ENCODE measurements around the gene RARRES1.

The RARRES1 gene

DNA sequence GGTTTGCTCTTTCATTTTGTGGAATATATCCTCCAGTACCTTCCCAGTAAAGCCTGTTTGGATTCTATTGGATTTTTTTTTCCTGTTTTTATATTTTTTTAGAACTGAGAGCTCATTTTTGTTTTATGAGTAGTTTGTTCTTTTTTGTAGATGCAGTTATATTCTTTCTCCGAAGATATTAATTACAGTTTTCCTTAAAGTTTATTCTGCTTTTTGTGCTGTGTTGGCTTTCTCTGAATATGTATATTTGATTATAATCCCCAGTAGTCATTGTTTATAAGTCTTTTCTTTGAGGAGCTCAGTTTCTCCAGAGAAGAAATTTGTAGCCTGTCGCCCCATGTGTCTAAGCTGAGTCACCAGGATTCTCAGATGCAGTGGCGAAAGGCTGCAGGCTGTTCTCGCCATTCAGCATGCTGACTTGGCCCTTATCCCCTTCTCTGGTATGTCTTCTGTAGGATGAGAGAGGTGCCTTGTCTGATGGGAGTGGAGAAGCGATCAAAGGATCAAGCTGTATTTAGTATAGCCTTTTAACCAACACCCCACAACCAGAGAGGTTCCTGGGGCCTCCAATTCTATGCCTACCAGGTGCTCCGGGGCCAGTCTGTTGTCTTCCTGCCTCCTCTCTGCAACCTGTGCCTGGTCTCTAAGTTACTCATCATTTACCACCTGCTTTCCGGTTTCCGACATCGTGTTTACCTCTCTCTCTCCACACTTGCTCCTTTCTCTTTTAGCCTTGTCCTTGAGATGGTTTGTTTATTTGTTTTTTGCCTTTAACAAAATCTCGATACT lies 37.9 kb upstream of the RARRES1 start:
- H3K4me1 Mint-ChIP-seq = no peaks in the 10 kb centered on the region
- H3K36me3 Mint-ChIP-seq (ENCODE audit: low read depth) = no peaks in the 10 kb centered on the region
- H3K9me3 Mint-ChIP-seq = no peaks in the 10 kb centered on the region
- no peak for ATAC-seq
- H3K4me3 Mint-ChIP-seq = no peak overlapping the region
- H3K27me3 Mint-ChIP-seq = no peaks in the 10 kb centered on the region
- no peak for DNase-seq
- no peak overlapping the region for H3K27ac Mint-ChIP-seq

DNA sequence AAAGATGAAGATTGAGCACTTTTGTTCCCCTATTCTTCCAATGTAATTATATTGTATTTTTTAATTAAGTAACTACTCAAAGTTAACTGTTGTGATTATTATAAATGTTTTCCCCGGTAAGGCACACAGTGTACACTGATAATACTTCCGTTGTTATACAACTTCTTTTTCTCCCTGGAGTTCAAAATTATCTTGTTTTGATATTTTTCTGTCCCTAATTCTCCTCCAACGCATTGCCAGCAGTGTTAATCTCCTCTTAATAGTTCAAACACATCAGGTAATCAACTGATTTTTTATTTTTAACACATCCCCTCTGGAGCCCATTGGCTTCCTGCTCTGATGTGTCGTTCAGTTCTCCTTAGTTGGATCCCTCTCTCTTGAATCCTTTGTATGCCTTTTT lies 37.3 kb upstream of the RARRES1 start:
- ATAC-seq (no peak), DNase-seq (no peak)
- Mint-ChIP-seq H3K27ac (no peak overlapping the region), H3K9me3 (no peaks in the 10 kb centered on the region), H3K4me3 (no peak overlapping the region), H3K36me3 (ENCODE audit: low read depth) (no peaks in the 10 kb centered on the region), H3K27me3 (no peaks in the 10 kb centered on the region), H3K4me1 (no peaks in the 10 kb centered on the region)

DNA sequence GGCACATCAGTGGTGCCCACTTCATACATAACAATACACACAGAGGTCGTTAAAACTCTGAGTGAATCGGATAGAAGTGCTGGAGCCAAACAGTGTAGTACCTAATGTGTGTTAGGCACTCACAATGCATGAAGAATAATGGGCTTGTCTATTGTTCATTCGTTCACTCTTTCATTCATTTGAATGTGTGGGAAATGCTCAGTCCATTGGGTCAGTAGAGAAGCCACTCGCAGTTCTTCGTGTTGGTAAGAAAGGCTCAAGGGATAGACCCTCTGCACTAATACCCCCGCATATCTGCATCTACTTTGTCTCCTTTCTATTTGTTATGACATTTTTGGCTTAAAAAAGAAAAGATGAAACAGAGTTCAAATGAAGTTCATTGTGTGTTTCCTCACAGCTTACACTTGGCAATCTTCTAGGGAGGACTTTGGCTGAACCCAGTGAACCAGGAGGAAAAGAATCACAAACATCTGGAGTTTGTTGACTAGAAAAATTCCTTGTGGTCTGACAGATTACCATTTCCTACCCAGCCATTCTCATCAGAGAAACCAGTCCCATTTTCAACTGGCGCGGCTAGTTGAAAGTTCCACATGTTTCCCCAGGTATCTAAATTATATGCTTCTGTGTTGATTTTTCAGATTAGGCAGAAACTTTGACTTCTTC lies 36.8 kb upstream of the RARRES1 start:
- DNase-seq (no peak), ATAC-seq (no peak)
- no peaks in the 10 kb centered on the region for H3K36me3 Mint-ChIP-seq (ENCODE audit: low read depth)
- no peak overlapping the region for H3K27ac Mint-ChIP-seq
- H3K4me1 Mint-ChIP-seq = no peaks in the 10 kb centered on the region
- H3K27me3 Mint-ChIP-seq = no peaks in the 10 kb centered on the region
- H3K9me3 Mint-ChIP-seq = no peaks in the 10 kb centered on the region
- H3K4me3 Mint-ChIP-seq = no peak overlapping the region

DNA sequence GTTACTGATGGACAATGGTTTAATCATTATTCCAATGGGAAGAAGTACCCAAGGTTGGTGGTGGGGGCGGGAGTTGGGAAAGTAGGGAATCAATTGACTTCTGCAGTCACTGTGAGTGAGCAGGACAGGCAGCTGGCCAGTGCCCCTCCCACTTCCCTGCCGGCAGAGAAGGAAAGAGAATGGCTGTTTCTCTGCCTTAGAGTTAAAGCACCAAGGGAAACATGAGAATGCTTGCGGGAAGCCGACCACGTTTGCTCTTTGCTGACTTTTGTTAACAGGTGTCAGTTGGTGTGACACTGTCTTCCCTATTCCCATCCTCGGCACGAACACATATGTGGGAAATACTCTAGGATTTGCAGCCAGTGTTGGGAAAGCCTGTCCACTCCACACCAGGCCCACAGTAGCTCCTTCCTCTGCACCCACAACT lies 36.1 kb upstream of the RARRES1 start:
- Mint-ChIP-seq H3K4me3 (no peak overlapping the region), H3K36me3 (ENCODE audit: low read depth) (no peaks in the 10 kb centered on the region), H3K9me3 (no peaks in the 10 kb centered on the region), H3K4me1 (no peaks in the 10 kb centered on the region), H3K27me3 (no peaks in the 10 kb centered on the region), H3K27ac (no peak overlapping the region)
- ATAC-seq (no peak), DNase-seq (no peak)

DNA sequence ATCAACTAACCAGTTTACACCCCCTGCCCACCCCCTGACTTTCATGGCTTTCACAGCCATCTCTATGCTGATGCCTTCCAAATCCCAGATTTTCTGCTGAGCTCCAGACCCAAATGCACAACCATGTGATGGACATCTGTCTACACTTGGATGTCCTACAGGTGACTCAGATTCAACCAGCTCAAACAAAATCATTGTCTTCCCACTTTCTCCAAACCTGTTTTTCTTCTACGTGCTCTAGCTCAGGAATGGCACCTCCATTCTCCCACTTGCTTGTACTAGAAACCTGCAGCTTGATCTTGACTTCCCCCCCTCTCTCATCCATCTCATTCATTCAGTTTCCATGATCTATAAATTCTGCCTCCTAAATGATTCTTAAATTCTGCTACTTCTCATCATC lies 34.1 kb upstream of the RARRES1 start:
- H3K36me3 Mint-ChIP-seq (ENCODE audit: low read depth) = no peaks in the 10 kb centered on the region
- no peaks in the 10 kb centered on the region for H3K27me3 Mint-ChIP-seq
- no peaks in the 10 kb centered on the region for H3K4me1 Mint-ChIP-seq
- ATAC-seq = no peak
- no peak for DNase-seq
- no peak overlapping the region for H3K27ac Mint-ChIP-seq
- no peaks in the 10 kb centered on the region for H3K9me3 Mint-ChIP-seq
- no peak overlapping the region for H3K4me3 Mint-ChIP-seq

DNA sequence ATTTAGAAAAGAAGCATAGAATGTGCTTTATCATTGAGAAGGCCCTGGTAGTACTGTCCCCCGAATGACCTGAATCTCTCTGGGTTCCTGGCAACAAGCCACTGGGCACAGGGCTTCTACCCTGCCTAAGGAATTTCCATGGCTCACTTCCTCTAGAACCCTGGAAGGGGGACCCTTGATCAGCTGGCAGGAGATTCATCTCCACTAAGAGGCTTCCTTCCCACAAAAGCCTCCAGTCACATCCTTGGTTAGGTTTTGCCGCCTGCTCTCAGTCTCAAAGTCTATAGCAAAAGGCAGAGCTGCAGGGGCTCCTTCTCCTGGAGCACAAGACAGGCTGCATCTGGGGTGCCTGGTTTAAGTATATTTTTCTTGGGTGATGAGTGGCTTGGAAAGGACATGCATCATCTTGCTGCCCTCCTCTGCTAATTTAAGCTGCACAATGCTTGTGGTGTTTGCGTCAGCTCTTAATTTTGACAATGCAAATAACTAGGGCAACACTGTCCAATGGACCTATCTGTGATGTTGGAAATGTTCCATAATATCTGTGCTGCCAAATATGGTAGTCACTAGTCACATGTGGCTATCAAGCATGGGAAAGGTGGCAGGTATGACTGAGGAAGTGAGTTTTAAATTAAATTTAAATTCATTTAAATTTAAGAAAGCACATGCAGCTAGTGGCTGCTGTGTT lies 33.4 kb upstream of the RARRES1 start:
- Mint-ChIP-seq H3K4me3 (no peak overlapping the region), H3K27me3 (no peaks in the 10 kb centered on the region), H3K4me1 (no peaks in the 10 kb centered on the region), H3K9me3 (no peaks in the 10 kb centered on the region), H3K27ac (no peak overlapping the region), H3K36me3 (ENCODE audit: low read depth) (no peaks in the 10 kb centered on the region)
- DNase-seq (no peak), ATAC-seq (no peak)

DNA sequence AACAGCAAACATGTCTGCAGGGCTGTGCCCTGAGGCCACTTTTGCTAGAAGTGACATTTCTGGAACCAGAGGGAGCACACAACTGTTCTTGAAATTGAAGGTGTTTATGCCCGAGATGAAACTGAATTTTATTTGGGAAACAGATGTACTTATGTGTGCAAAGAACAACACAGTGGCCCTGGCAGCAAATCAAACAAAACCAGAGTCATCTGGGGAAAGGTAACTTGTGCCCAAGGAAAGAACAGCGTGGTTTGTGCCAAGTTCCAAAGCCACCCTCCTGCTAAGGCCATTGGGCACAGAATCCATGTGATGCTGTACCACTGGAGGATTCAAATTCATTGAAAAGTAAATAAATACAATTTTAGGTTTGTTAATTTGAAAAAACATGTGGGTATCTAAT lies 31.2 kb upstream of the RARRES1 start:
- no peaks in the 10 kb centered on the region for H3K9me3 Mint-ChIP-seq
- no peaks in the 10 kb centered on the region for H3K4me1 Mint-ChIP-seq
- DNase-seq = no peak
- no peak for ATAC-seq
- no peaks in the 10 kb centered on the region for H3K27me3 Mint-ChIP-seq
- H3K4me3 Mint-ChIP-seq = no peak overlapping the region
- no peaks in the 10 kb centered on the region for H3K36me3 Mint-ChIP-seq (ENCODE audit: low read depth)
- H3K27ac Mint-ChIP-seq = no peak overlapping the region

DNA sequence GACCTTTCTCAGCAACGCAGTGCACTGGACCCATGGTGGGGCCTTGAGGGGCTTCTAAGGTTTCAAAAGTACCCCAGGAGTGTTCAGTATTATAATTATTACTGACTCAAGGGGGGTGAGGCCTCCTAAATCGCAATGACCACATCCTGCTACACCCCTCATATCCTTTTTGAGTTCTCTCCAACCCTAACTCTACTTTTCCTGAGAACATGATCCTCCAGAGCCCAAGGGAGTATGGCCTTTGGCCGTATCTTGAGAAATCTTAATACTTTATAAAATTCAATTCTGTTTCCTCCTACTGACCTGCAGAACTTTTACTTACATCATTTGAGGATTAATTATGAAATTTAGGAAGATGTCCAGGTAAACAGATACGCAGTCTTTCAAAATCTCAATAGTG lies 30.4 kb upstream of the RARRES1 start:
- no peak overlapping the region for H3K4me3 Mint-ChIP-seq
- H3K36me3 Mint-ChIP-seq (ENCODE audit: low read depth) = no peaks in the 10 kb centered on the region
- H3K9me3 Mint-ChIP-seq = no peaks in the 10 kb centered on the region
- DNase-seq (no peak), ATAC-seq (no peak)
- no peak overlapping the region for H3K27ac Mint-ChIP-seq
- H3K27me3 Mint-ChIP-seq = no peaks in the 10 kb centered on the region
- no peaks in the 10 kb centered on the region for H3K4me1 Mint-ChIP-seq

DNA sequence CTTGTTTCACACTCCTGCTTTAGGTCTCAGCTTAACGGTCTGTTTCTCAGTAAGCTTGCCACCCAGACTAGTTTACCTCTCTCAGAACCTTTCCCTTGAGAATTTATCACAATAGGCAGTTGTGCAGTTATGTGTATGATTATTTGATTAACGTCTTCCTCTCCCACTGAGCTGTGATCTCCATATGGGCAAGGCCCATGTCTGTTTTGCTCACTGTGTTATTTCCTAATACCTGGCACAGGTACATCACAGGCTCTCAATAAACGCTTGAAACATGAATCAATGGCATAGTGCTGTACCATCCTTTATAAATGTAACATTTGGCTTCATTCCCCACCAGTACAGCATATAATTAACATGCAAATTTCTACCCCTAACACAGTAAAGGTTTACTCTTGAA lies 29.1 kb upstream of the RARRES1 start:
- Mint-ChIP-seq H3K27ac (no peak overlapping the region), H3K36me3 (ENCODE audit: low read depth) (no peaks in the 10 kb centered on the region), H3K9me3 (no peaks in the 10 kb centered on the region), H3K4me1 (no peaks in the 10 kb centered on the region), H3K4me3 (no peak overlapping the region), H3K27me3 (no peaks in the 10 kb centered on the region)
- no peak for ATAC-seq
- no peak for DNase-seq

DNA sequence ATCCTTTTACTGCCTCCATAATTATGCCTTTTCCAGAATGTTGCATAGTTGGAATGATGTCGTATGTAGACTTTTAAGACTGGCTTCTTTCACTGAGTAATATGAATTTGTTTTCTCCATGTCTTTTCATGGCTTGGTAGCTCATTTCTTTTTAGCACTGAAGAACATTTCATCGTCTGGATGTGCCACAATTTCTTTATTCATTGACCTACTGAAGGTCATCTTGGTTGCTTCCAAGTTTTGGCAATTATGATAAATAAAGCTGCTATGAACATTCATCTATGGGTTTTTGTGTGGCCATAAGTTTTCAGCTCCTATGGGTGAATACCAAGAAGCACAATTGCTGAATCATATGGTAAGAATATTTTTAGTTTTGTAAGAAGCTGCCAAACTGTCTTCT lies 23.2 kb upstream of the RARRES1 start:
- no peak overlapping the region for H3K27ac Mint-ChIP-seq
- H3K27me3 Mint-ChIP-seq = no peaks in the 10 kb centered on the region
- DNase-seq (no peak), ATAC-seq (no peak)
- H3K9me3 Mint-ChIP-seq = no peaks in the 10 kb centered on the region
- H3K36me3 Mint-ChIP-seq (ENCODE audit: low read depth) = no peaks in the 10 kb centered on the region
- no peak overlapping the region for H3K4me3 Mint-ChIP-seq
- H3K4me1 Mint-ChIP-seq = no peaks in the 10 kb centered on the region

DNA sequence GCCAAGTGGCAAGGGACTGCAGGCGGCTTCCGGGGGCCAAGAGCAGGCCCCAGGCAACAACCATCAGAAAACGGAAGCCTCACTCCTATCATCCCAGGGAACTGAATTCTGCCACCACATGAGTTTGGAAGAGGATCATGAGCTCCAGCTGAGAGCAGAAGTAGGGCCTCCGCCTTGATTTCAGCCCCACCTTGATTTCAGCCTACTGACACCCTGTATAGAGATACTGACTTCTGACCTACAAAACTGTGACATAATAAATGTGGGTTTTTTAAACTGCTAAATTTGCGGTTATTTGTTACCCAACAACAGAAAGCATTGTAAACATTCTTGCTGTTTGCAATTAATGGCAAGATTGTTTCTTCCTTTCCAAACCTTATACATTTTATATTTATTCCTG lies 21.6 kb upstream of the RARRES1 start:
- H3K36me3 Mint-ChIP-seq (ENCODE audit: low read depth) = peaks cover 2% of the 10 kb centered on the region
- H3K4me1 Mint-ChIP-seq = no peaks in the 10 kb centered on the region

DNA sequence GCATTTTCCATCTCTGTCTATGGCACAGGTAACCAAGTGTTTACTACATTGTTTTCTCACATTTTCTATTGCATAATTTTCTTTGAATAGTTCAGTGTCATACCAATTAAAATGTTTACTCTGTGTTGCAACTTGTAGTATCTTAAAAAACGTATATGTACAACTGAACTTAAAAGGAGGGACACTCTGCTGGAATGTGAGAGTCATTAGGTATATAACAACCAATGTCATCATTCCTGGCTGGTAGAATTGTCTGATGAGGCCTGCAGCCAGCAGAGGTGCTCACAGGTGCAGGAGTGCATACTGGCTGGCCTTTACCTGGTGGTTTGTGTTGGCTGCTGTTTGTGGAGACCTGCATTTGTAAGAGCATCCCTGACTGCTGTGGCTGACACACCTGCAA lies 19.1 kb upstream of the RARRES1 start:
- no peak for DNase-seq
- H3K4me3 Mint-ChIP-seq = no peak overlapping the region
- no peaks in the 10 kb centered on the region for H3K4me1 Mint-ChIP-seq
- H3K9me3 Mint-ChIP-seq = no peaks in the 10 kb centered on the region
- H3K36me3 Mint-ChIP-seq (ENCODE audit: low read depth) = peaks cover 3% of the 10 kb centered on the region
- no peak overlapping the region for H3K27ac Mint-ChIP-seq
- no peak for ATAC-seq
- H3K27me3 Mint-ChIP-seq = no peaks in the 10 kb centered on the region

More for the DNA sequence above, 21.6 kb upstream of the RARRES1 start:
- Mint-ChIP-seq H3K4me3 (no peak overlapping the region), H3K9me3 (no peaks in the 10 kb centered on the region), H3K27ac (no peak overlapping the region), H3K27me3 (no peaks in the 10 kb centered on the region)
- DNase-seq (no peak), ATAC-seq (no peak)

DNA sequence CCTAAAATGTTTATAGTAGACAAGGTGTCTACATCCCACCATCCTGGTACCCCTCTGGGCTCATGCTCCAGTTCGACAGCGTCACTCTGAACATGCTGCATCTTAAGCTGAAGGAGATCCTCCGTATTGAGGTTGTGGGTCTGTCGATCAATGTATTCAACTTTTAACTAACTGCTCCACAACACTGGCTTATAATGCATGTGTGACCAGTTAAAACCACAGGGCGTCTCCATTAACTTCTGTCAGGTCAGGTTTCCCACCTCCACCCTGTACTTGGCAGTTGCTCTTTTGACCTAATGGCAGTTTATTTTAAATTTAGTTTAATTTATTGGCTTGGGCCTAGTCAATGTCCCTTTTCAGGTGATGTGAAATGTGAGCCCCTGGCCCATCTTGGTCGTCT lies 17.8 kb upstream of the RARRES1 start:
- Mint-ChIP-seq H3K27me3 (no peaks in the 10 kb centered on the region), H3K27ac (no peak overlapping the region), H3K9me3 (no peaks in the 10 kb centered on the region), H3K36me3 (ENCODE audit: low read depth) (peaks cover 3% of the 10 kb centered on the region), H3K4me1 (no peaks in the 10 kb centered on the region), H3K4me3 (no peak overlapping the region)
- ATAC-seq = no peak
- no peak for DNase-seq

DNA sequence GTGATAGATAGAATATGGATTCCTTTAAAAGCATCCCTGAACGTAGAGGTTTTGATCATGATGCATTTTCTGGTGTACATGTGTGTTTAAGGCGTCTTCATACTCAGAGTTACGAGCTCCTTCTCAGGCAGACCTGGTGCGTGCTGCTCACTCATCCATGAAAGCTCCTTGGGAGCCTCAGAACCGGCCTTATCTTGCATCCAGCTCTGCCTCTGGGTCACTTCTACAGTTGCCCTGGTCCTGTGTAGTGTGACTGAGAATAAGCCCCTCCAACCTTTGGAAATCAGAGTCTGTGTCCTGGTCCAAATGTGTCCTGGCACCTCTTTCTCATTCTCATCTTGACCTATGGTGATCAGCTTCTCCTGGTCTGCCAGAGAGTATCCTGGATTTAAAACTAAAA lies 17.3 kb upstream of the RARRES1 start:
- H3K9me3 Mint-ChIP-seq = no peaks in the 10 kb centered on the region
- H3K4me1 Mint-ChIP-seq = no peaks in the 10 kb centered on the region
- no peaks in the 10 kb centered on the region for H3K27me3 Mint-ChIP-seq
- no peak overlapping the region for H3K27ac Mint-ChIP-seq
- DNase-seq (no peak), ATAC-seq (no peak)
- H3K36me3 Mint-ChIP-seq (ENCODE audit: low read depth) = peaks cover 7% of the 10 kb centered on the region
- no peak overlapping the region for H3K4me3 Mint-ChIP-seq

DNA sequence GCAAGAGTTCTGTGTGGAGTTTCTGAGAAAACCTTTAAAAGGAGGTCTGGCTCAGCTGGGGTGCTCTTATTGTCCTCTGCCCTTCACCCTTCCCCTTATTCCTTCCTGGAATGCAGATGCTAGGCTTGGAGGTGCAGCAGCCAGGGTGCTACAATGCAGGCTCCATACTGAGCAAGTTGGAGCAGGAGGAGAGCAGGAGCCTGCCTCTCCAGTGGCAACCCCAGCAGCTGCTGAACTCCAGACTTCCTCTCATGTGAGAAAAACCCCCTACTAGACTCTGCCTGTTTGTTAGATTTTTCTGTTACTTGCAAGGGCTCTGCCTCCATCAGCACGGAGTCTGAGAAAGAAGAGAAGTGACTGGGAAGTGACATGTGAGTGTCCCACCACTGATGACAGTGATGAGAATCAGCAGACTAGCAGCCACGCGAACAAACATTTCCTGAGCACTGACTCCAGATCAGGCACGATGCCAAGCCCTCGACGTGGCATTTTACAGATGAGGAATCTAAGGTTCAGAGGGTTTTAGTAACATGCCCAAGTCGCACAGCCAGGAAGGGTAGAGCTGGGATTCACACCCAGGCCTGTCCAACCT lies 16.1 kb upstream of the RARRES1 start:
- no peak for ATAC-seq
- Mint-ChIP-seq H3K4me3 (no peak overlapping the region), H3K27ac (no peak overlapping the region), H3K9me3 (no peaks in the 10 kb centered on the region), H3K36me3 (ENCODE audit: low read depth) (peaks cover 12% of the 10 kb centered on the region), H3K4me1 (no peaks in the 10 kb centered on the region), H3K27me3 (no peaks in the 10 kb centered on the region)
- no peak for DNase-seq
